HT1080 (cell line): ENCODE data around the gene CFC1. TPM values are rescaled to one million over a fixed set of nuclear protein-coding genes. Genes with fewer than 3 reads are reported as not detected.
"Not testable (repeated sequence)": the region's sequence is repeated elsewhere in the genome, so short reads cannot be mapped to it uniquely, and the experiment has no call there.

Experiments used
- DNase-seq: peaks from one replicate; pipeline ENCODE4 v3.0.0-alpha.2; 2015; ENCODE audit warnings: low read depth
- polyA plus RNA-seq, 2 experiments: library from polyadenylated mRNA; depleted of rRNA; stranded (reverse); fragments of >200 nt; gene quantifications; 2 replicates each; pipeline ENCODE4 v1.2.3, GENCODE V29; 2015
- total RNA-seq: library from RNA; depleted of rRNA; stranded (reverse); fragments of >200 nt; shearing (Covaris generic); gene quantifications from 2 replicates; pipeline ENCODE4 v1.2.3, GENCODE V29; 2014; rRNA removed

The CFC1 gene
- total RNA-seq: not detected in 2 replicates
- not detected in 2 replicates for polyA plus RNA-seq (2015; cell fraction: cytosol; rRNA removed)
- polyA plus RNA-seq (2015; cell fraction: nucleus; rRNA removed): not detected in 2 replicates

GRCh38 chr2:130599393-130599792 lies at the start of gene CFC1:
Gene CFC1 (minus strand): TSS chr2:130599575. CDS start chr2:130599287, 288 bp downstream.
- DNase-seq: not testable (repeated sequence)

GRCh38 chr2:130641688-130642087 lies 42.3 kb upstream of the CFC1 start:
- not testable (repeated sequence) for DNase-seq

- not testable (repeated sequence) for DNase-seq
These were observed 39.6 kb upstream of the CFC1 start for GRCh38 chr2:130638973-130639372.

GRCh38 chr2:130628784-130629475 lies 29.6 kb upstream of the CFC1 start:
- not testable (repeated sequence) for DNase-seq

GRCh38 chr2:130611140-130611539 lies 11.8 kb upstream of the CFC1 start, which contains the start of gene POTEJ:
Gene POTEJ (plus strand): TSS chr2:130611440. CDS start chr2:130611533, 93 bp downstream.
- DNase-seq: not testable (repeated sequence)

- DNase-seq: not testable (repeated sequence)
These were observed 11.1 kb upstream of the CFC1 start for GRCh38 chr2:130610486-130610885.

- not testable (repeated sequence) for DNase-seq
These were observed 9.9 kb upstream of the CFC1 start for GRCh38 chr2:130609002-130609920.

GRCh38 chr2:130608276-130609001 lies 9.1 kb upstream of the CFC1 start:
- DNase-seq: not testable (repeated sequence)

GRCh38 chr2:130601648-130602302 lies 2.4 kb upstream of the CFC1 start:
- not testable (repeated sequence) for DNase-seq

- not testable (repeated sequence) for DNase-seq
These were observed 551 bp upstream of the CFC1 start for GRCh38 chr2:130599926-130600325.

- DNase-seq: not testable (repeated sequence)
These were observed 912 bp downstream of the CFC1 start for GRCh38 chr2:130598463-130598862.

GRCh38 chr2:130597994-130598393 lies 1.4 kb downstream of the CFC1 start:
- DNase-seq: not testable (repeated sequence)

- DNase-seq: not testable (repeated sequence)
These were observed 2.6 kb downstream of the CFC1 start for GRCh38 chr2:130596757-130597156.

GRCh38 chr2:130594011-130594410 lies 5.4 kb downstream of the CFC1 start:
- not testable (repeated sequence) for DNase-seq

GRCh38 chr2:130592791-130593414 lies 6.5 kb downstream of the CFC1 start:
- DNase-seq: not testable (repeated sequence)

GRCh38 chr2:130590842-130591359 lies 8.5 kb downstream of the CFC1 start:
- DNase-seq: not testable (repeated sequence)

- not testable (repeated sequence) for DNase-seq
These were observed 9.1 kb downstream of the CFC1 start for GRCh38 chr2:130590170-130590841.

GRCh38 chr2:130588688-130589458 lies 10.5 kb downstream of the CFC1 start:
- DNase-seq: not testable (repeated sequence)
